ENCODE data around the gene NANOGP8.

- TF ChIP-seq, protein P1, sequence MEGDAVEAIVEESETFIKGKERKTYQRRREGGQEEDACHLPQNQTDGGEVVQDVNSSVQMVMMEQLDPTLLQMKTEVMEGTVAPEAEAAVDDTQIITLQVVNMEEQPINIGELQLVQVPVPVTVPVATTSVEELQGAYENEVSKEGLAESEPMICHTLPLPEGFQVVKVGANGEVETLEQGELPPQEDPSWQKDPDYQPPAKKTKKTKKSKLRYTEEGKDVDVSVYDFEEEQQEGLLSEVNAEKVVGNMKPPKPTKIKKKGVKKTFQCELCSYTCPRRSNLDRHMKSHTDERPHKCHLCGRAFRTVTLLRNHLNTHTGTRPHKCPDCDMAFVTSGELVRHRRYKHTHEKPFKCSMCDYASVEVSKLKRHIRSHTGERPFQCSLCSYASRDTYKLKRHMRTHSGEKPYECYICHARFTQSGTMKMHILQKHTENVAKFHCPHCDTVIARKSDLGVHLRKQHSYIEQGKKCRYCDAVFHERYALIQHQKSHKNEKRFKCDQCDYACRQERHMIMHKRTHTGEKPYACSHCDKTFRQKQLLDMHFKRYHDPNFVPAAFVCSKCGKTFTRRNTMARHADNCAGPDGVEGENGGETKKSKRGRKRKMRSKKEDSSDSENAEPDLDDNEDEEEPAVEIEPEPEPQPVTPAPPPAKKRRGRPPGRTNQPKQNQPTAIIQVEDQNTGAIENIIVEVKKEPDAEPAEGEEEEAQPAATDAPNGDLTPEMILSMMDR (IDR thresholded peaks at IDR 0.05): no peak
- TF ChIP-seq EP300 (IDR thresholded peaks at IDR 0.05): no peak
- no peak for TF ChIP-seq POLR2A (IDR thresholded peaks at IDR 0.05)
These were observed 24.5 kb downstream of the NANOGP8 start for GRCh38 chr15:35060591-35060990.

Measured in tibial nerve (tissue), 4 donors.